ENCODE data around the gene SESN1. TPM values are rescaled to one million over a fixed set of nuclear protein-coding genes. Genes with fewer than 3 reads are reported as not detected.

Gene SESN1
- total and polyA plus RNA-seq, 9 of the 15 experiments (the other 6 are each of a cell fraction or from before 2014, with no cell fraction given), result 3.1 to 13.0 (median 7.4) TPM

DNA sequence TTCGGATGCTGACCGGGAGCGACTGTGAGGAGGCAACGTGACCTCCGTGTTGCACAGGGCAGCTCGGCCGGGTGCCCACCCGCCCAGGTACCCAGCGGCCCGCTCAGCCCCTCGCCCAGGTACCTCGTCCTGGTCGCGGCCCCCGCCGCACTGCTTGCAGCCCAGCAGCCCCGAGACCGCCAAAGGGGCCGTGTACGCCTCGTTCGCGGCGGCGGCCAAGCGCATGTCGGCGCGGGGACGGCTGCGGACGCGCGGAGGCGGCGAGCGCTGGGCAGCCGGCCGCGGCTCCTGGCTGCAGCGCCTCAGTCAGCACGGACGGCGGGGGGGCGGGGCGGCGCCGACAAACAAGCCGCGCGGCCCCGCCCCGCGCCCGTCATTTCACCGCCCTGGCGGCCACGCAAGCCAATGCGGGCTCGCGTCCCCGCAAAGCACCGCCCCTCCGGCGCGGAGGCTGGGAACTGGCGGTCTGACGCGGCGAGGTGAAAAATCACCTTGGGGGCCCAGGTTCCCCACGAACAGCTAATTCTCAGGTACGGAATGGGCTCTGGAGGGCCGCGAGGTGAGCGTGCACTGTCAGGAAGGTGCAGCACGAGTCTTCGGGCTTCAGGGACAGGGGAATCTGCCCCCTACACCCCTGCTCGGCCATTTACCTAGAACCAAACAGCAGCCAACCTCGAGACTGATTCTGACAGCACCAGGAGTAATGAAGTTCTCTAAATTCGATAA is 85.2 kb downstream of the SESN1 start (continued):
- TF ChIP-seq PYGO2 (tag; IDR thresholded peaks at IDR 0.05), result no peak
- TF ChIP-seq, protein P1, sequence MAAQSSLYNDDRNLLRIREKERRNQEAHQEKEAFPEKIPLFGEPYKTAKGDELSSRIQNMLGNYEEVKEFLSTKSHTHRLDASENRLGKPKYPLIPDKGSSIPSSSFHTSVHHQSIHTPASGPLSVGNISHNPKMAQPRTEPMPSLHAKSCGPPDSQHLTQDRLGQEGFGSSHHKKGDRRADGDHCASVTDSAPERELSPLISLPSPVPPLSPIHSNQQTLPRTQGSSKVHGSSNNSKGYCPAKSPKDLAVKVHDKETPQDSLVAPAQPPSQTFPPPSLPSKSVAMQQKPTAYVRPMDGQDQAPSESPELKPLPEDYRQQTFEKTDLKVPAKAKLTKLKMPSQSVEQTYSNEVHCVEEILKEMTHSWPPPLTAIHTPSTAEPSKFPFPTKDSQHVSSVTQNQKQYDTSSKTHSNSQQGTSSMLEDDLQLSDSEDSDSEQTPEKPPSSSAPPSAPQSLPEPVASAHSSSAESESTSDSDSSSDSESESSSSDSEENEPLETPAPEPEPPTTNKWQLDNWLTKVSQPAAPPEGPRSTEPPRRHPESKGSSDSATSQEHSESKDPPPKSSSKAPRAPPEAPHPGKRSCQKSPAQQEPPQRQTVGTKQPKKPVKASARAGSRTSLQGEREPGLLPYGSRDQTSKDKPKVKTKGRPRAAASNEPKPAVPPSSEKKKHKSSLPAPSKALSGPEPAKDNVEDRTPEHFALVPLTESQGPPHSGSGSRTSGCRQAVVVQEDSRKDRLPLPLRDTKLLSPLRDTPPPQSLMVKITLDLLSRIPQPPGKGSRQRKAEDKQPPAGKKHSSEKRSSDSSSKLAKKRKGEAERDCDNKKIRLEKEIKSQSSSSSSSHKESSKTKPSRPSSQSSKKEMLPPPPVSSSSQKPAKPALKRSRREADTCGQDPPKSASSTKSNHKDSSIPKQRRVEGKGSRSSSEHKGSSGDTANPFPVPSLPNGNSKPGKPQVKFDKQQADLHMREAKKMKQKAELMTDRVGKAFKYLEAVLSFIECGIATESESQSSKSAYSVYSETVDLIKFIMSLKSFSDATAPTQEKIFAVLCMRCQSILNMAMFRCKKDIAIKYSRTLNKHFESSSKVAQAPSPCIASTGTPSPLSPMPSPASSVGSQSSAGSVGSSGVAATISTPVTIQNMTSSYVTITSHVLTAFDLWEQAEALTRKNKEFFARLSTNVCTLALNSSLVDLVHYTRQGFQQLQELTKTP (IDR thresholded peaks at IDR 0.05; ENCODE audit: low read depth in 1 of 2, partially characterized antibody in 2 of 2), result no peak
- TF ChIP-seq ZBTB8A (IDR thresholded peaks at IDR 0.05; ENCODE audit: partially characterized antibody), result no peak
- no peak for TF ChIP-seq MYBL2 (IDR thresholded peaks at IDR 0.05; ENCODE audit: low read depth)
- TF ChIP-seq MYBL2 (CRISPR knock-in tag; IDR thresholded peaks at IDR 0.05; ENCODE audit: borderline replicate concordance), result no peak
- TF ChIP-seq ZNF124 (CRISPR knock-in tag; IDR thresholded peaks at IDR 0.05), result no peak
- no peak for TF ChIP-seq SLC30A9 (CRISPR knock-in tag; IDR thresholded peaks at IDR 0.05)
- no peak for TF ChIP-seq CEBPB (tag; IDR thresholded peaks at IDR 0.05)
- no peak for TF ChIP-seq ZNF717 (CRISPR knock-in tag; IDR thresholded peaks at IDR 0.05)
- TF ChIP-seq, protein P2, sequence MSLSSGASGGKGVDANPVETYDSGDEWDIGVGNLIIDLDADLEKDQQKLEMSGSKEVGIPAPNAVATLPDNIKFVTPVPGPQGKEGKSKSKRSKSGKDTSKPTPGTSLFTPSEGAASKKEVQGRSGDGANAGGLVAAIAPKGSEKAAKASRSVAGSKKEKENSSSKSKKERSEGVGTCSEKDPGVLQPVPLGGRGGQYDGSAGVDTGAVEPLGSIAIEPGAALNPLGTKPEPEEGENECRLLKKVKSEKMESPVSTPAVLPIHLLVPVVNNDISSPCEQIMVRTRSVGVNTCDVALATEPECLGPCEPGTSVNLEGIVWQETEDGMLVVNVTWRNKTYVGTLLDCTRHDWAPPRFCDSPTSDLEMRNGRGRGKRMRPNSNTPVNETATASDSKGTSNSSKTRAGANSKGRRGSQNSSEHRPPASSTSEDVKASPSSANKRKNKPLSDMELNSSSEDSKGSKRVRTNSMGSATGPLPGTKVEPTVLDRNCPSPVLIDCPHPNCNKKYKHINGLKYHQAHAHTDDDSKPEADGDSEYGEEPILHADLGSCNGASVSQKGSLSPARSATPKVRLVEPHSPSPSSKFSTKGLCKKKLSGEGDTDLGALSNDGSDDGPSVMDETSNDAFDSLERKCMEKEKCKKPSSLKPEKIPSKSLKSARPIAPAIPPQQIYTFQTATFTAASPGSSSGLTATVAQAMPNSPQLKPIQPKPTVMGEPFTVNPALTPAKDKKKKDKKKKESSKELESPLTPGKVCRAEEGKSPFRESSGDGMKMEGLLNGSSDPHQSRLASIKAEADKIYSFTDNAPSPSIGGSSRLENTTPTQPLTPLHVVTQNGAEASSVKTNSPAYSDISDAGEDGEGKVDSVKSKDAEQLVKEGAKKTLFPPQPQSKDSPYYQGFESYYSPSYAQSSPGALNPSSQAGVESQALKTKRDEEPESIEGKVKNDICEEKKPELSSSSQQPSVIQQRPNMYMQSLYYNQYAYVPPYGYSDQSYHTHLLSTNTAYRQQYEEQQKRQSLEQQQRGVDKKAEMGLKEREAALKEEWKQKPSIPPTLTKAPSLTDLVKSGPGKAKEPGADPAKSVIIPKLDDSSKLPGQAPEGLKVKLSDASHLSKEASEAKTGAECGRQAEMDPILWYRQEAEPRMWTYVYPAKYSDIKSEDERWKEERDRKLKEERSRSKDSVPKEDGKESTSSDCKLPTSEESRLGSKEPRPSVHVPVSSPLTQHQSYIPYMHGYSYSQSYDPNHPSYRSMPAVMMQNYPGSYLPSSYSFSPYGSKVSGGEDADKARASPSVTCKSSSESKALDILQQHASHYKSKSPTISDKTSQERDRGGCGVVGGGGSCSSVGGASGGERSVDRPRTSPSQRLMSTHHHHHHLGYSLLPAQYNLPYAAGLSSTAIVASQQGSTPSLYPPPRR (CRISPR knock-in tag; IDR thresholded peaks at IDR 0.05; ENCODE audit: borderline replicate concordance), result 0 out of 2 replicates have a peak, but pooled peaks have one; percentile 71
- no peak for TF ChIP-seq TAL1 (IDR thresholded peaks at IDR 0.05)
- peak; percentile 91 for TF ChIP-seq CXXC5 (CRISPR knock-in tag; IDR thresholded peaks at IDR 0.05)
- TF ChIP-seq RHOXF2B (CRISPR knock-in tag; conservative IDR thresholded peaks at IDR 0.05), result no peak
- TF ChIP-seq SRSF1 (IDR thresholded peaks at IDR 0.05; ENCODE audit: low read depth, low read length), result no peak
- TF ChIP-seq, protein P3, sequence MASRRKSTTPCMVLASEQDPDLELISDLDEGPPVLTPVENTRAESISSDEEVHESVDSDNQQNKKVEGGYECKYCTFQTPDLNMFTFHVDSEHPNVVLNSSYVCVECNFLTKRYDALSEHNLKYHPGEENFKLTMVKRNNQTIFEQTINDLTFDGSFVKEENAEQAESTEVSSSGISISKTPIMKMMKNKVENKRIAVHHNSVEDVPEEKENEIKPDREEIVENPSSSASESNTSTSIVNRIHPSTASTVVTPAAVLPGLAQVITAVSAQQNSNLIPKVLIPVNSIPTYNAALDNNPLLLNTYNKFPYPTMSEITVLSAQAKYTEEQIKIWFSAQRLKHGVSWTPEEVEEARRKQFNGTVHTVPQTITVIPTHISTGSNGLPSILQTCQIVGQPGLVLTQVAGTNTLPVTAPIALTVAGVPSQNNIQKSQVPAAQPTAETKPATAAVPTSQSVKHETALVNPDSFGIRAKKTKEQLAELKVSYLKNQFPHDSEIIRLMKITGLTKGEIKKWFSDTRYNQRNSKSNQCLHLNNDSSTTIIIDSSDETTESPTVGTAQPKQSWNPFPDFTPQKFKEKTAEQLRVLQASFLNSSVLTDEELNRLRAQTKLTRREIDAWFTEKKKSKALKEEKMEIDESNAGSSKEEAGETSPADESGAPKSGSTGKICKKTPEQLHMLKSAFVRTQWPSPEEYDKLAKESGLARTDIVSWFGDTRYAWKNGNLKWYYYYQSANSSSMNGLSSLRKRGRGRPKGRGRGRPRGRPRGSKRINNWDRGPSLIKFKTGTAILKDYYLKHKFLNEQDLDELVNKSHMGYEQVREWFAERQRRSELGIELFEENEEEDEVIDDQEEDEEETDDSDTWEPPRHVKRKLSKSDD (conservative IDR thresholded peaks at IDR 0.05; ENCODE audit: low read length), result no peak
- TF ChIP-seq ZNF224 (CRISPR knock-in tag; IDR thresholded peaks at IDR 0.05), result no peak
- no peak for TF ChIP-seq MAFF (IDR thresholded peaks at IDR 0.05; ENCODE audit: low read length)
